D721Med (cell line): ENCODE measurements around the gene PRIMA1.

ENCODE experiments used
- DNase-seq: peaks from one replicate; pipeline ENCODE4 v3.0.0; 2011; ENCODE audit warnings: low spot score; ENCODE audit not compliant: insufficient read length
- FAIRE-seq: peaks from 2 replicates; lab custom pipeline; 2011; peaks lifted over from hg19 to GRCh38; lab: Jason Lieb, UNC
- CTCF ChIP-seq: IDR thresholded peaks from 2 replicates; pipeline ENCODE4 v1.5.1; 2012; ENCODE audit warnings: mild to moderate bottlenecking, control low read depth; ENCODE audit not compliant: insufficient read depth; ENCODE audit errors: missing control alignments

Gene PRIMA1

GRCh38 chr14:93712079-93712837 lies 76.0 kb downstream of the PRIMA1 start:
- no peak for TF ChIP-seq CTCF
- no peak for FAIRE-seq
- DNase-seq = no peak

- DNase-seq (no peak), FAIRE-seq (no peak)
- TF ChIP-seq CTCF = no peak
Observed at GRCh38 chr14:93709249-93709648, 79.0 kb downstream of the PRIMA1 start.

GRCh38 chr14:93708800-93709199 lies 79.5 kb downstream of the PRIMA1 start:
- FAIRE-seq = no peak

GRCh38 chr14:93708311-93708734 lies 80.0 kb downstream of the PRIMA1 start:
- no peak for TF ChIP-seq CTCF
- FAIRE-seq (no peak), DNase-seq (no peak)

More at GRCh38 chr14:93708800-93709199, 79.5 kb downstream of the PRIMA1 start:
- TF ChIP-seq CTCF = no peak
- no peak for DNase-seq

- DNase-seq = no peak
- FAIRE-seq = no peak
- no peak for TF ChIP-seq CTCF
Observed at GRCh38 chr14:93707475-93707874, 80.8 kb downstream of the PRIMA1 start.

GRCh38 chr14:93706360-93706955 lies 81.8 kb downstream of the PRIMA1 start:
- DNase-seq = no peak
- no peak for FAIRE-seq
- no peak for TF ChIP-seq CTCF

GRCh38 chr14:93705513-93706156 lies 82.7 kb downstream of the PRIMA1 start:
- no peak for FAIRE-seq
- no peak for DNase-seq
- no peak for TF ChIP-seq CTCF
